ENCODE measurements around the gene RFTN2.

DNA sequence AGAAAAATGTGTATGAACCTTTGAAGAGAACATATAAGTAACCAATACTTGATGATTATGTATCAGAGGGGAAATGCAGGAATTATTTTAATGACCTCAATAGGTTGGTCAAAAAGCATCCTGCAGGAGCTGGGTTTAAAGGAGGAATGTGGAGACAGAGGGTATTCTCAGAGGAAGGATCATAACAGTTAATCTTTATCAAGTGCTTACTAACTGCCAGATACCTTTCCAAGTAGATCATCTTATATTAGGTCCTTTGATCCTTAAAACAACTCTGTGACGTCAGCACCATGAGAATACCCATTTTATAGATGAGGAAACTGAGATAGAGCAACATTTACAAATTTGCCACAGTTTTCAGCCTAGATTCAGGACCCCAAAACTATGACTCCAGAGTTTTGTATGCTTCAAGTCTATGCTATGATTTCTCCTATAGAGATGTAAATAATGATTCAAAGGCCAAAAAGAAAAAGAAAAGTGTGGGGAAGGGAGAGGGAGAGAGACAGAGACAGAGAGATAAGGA lies 3.0 kb downstream of the RFTN2 start:
- TF ChIP-seq CTCF (IDR thresholded peaks at IDR 0.05) (no peak), SIN3A (IDR thresholded peaks at IDR 0.05; ENCODE audit: borderline replicate concordance, insufficient read depth, low read depth, low read length) (no peak), POLR2AphosphoS5 (IDR thresholded peaks at IDR 0.05; ENCODE audit: low read depth, low read length) (no peak), REST (IDR thresholded peaks at IDR 0.05; ENCODE audit: insufficient read depth in 1 of 2, low read depth in 2 of 2, low read length in 1 of 2) (no peak)
